Measurements from ENCODE around the gene BCORL1.
A peak's percentile ranks its signal among the peaks of the same experiment; 100 is the strongest.

Gene BCORL1

GRCh38 chrX:130057209-130057608, 74.8 kb downstream of the BCORL1 start:
- no peak for TF ChIP-seq CTCF (conservative IDR thresholded peaks at IDR 0.05; ENCODE audit: control insufficient read depth, insufficient read depth, low read depth, low read length)
- no peak overlapping the region for H3K4me3 ChIP-seq (ENCODE audit: control insufficient read depth, low read depth, low read length)
- DNase-seq (ENCODE audit: low read depth) = no peak

- TF ChIP-seq CTCF (conservative IDR thresholded peaks at IDR 0.05; ENCODE audit: control insufficient read depth, insufficient read depth, low read depth, low read length) = no peak
- no peak overlapping the region for H3K4me3 ChIP-seq (ENCODE audit: control insufficient read depth, low read depth, low read length)
- DNase-seq (ENCODE audit: low read depth) = no peak
These were observed 76.2 kb downstream of the BCORL1 start for GRCh38 chrX:130058652-130059051.

- peak; percentile 48 for DNase-seq (ENCODE audit: low read depth)
- peak; percentile 45 for TF ChIP-seq CTCF (conservative IDR thresholded peaks at IDR 0.05; ENCODE audit: control insufficient read depth, insufficient read depth, low read depth, low read length)
- peak overlapping the region; percentile 45 for H3K4me3 ChIP-seq (ENCODE audit: control insufficient read depth, low read depth, low read length)
These were observed 78.0 kb downstream of the BCORL1 start for GRCh38 chrX:130060122-130061069.

GRCh38 chrX:130066975-130067615, 84.7 kb downstream of the BCORL1 start:
- DNase-seq (ENCODE audit: low read depth) = no peak
- no peak for TF ChIP-seq CTCF (conservative IDR thresholded peaks at IDR 0.05; ENCODE audit: control insufficient read depth, insufficient read depth, low read depth, low read length)
- no peak overlapping the region for H3K4me3 ChIP-seq (ENCODE audit: control insufficient read depth, low read depth, low read length)

- no peak overlapping the region for H3K4me3 ChIP-seq (ENCODE audit: control insufficient read depth, low read depth, low read length)
- no peak for DNase-seq (ENCODE audit: low read depth)
- TF ChIP-seq CTCF (conservative IDR thresholded peaks at IDR 0.05; ENCODE audit: control insufficient read depth, insufficient read depth, low read depth, low read length) = no peak
These were observed 89.3 kb downstream of the BCORL1 start for GRCh38 chrX:130071611-130072344.

GRCh38 chrX:130072345-130072740, 89.9 kb downstream of the BCORL1 start:
- no peak for TF ChIP-seq CTCF (conservative IDR thresholded peaks at IDR 0.05; ENCODE audit: control insufficient read depth, insufficient read depth, low read depth, low read length)
- H3K4me3 ChIP-seq (ENCODE audit: control insufficient read depth, low read depth, low read length) = no peak overlapping the region
- DNase-seq (ENCODE audit: low read depth) = no peak
